HepG2 (cell line): ENCODE measurements around the gene RNF208. TPM values are rescaled to one million over a fixed set of nuclear protein-coding genes. Genes with fewer than 3 reads are reported as not detected.
A peak's percentile ranks its signal among the peaks of the same experiment; 100 is the strongest.

Experiments used
- ATAC-seq: fragments of 200-7000 bp; cut with Tn5 transposase; 3 replicates; pipeline ENCODE4 v1.9.1; 2020; ENCODE audit warnings: mild to moderate bottlenecking, moderate library complexity
- BruUV-seq: library from RNA; stranded (reverse); fragments of 400-500 nt; replicated peaks from 2 replicates; lab custom pipeline; 2021; lab: Mats Ljungman, UMichigan
- CTCF ChIA-PET: fragments of 300-600 bp; formaldehyde crosslinking; extraction: SDS; loops from one replicate; lab custom pipeline; 2021; ENCODE audit warnings: low total read pairs, inconsistent platforms, low intra/inter-chr PET ratio; lab: Yijun Ruan, JAX
- POLR2A ChIA-PET: fragments of 350-600 bp; sonication (Branson Sonifier 250); formaldehyde crosslinking; loops from one replicate; lab custom pipeline; 2020; ENCODE audit warnings: antibody characterized with exemption, inconsistent platforms; lab: Yijun Ruan, JAX
- DNase-seq: peaks from one replicate; pipeline ENCODE4 v3.0.0-alpha.2; 2015; ENCODE audit warnings: low spot score
- FAIRE-seq: peaks from 3 replicates; lab custom pipeline; 2011; peaks lifted over from hg19 to GRCh38; lab: Jason Lieb, UNC
- H2AFZ ChIP-seq: one replicate; pipeline ENCODE4 v1.6.1; 2011; ENCODE audit warnings: low read length, inconsistent platforms
- H3K27ac ChIP-seq: fragments of 300-600 bp; 3 replicates; pipeline ENCODE4 v1.8.0; 2011; ENCODE audit warnings: mixed run types, mild to moderate bottlenecking, mixed read lengths, low read length, inconsistent platforms; ENCODE audit not compliant: insufficient read depth; ENCODE audit errors: extremely low read length
- H3K27me3 ChIP-seq, 2 experiments: fragments of 200-600 bp in 1 of 2; 2 replicates in 1 of 2; 3 replicates in 1 of 2; pipeline versions ENCODE4 v1.6.0 to v1.8.0; 2011; ENCODE audit warnings: low read length in 2 of 2, mild to moderate bottlenecking in 2 of 2, moderate library complexity in 2 of 2, inconsistent platforms in 1 of 2; ENCODE audit not compliant: insufficient read depth in 2 of 2, control insufficient read depth in 1 of 2
- H3K36me3 ChIP-seq, 2 experiments: fragments of 200-600 bp in 1 of 2; replicated peaks in 1 of 2; 2 replicates in 1 of 2; 3 replicates in 1 of 2; pipeline versions ENCODE4 v1.5.1 to v1.8.0; 2011; ENCODE audit warnings: low read length in 2 of 2, inconsistent platforms in 1 of 2; ENCODE audit not compliant: insufficient read depth in 2 of 2, control insufficient read depth in 1 of 2
- H3K4me1 ChIP-seq: 2 replicates; pipeline ENCODE4 v1.5.1; 2012; ENCODE audit warnings: low read length, inconsistent platforms; ENCODE audit not compliant: insufficient read depth
- H3K4me2 ChIP-seq: 2 replicates; pipeline ENCODE4 v1.6.0; 2011; ENCODE audit warnings: low read depth, low read length, inconsistent platforms
- H3K4me3 ChIP-seq, 3 experiments: fragments of 200-600 bp in 1 of 3; sonication (generic), shearing (Covaris generic) in 1 of 3; replicated peaks in 1 of 3; 2 replicates each; pipeline ENCODE4 v1.5.1; 2011 to 2016; ENCODE audit warnings: low read length in 3 of 3, inconsistent platforms in 2 of 3, low read depth in 2 of 3, mild to moderate bottlenecking in 2 of 3, control low read depth in 1 of 3, mixed read lengths in 1 of 3; ENCODE audit not compliant: insufficient read depth in 1 of 3
- H3K79me2 ChIP-seq: one replicate; pipeline ENCODE4 v1.6.1; 2011; ENCODE audit warnings: low read length, inconsistent platforms; ENCODE audit not compliant: insufficient read depth
- H3K9ac ChIP-seq: 2 replicates; pipeline ENCODE4 v1.6.0; 2011; ENCODE audit warnings: mild to moderate bottlenecking, low read depth, low read length, inconsistent platforms; ENCODE audit not compliant: insufficient read depth
- H3K9me3 ChIP-seq: 2 replicates; pipeline ENCODE4 v1.5.1; 2012; ENCODE audit warnings: mild to moderate bottlenecking, low read length
- H4K20me1 ChIP-seq: 2 replicates; pipeline ENCODE4 v1.6.0; 2011; ENCODE audit warnings: inconsistent platforms, mild to moderate bottlenecking, low read length, moderate library complexity; ENCODE audit not compliant: insufficient read depth
- AHR ChIP-seq: IDR thresholded peaks from 2 replicates; pipeline ENCODE4 v1.6.1; 2018; ENCODE audit warnings: missing genetic modification reagents, missing compliant biosample characterization
- ELF4 ChIP-seq: sonication (generic); formaldehyde crosslinking; IDR thresholded peaks from 2 replicates; pipeline ENCODE4 v1.5.0; 2020; ENCODE audit warnings: missing genetic modification reagents, mild to moderate bottlenecking, moderate library complexity, borderline replicate concordance
- GTF2F1 ChIP-seq: fragments of 150-350 bp; IDR thresholded peaks from 2 replicates; pipeline ENCODE4 v1.6.1; 2014; ENCODE audit warnings: low read length
- MXI1 ChIP-seq: IDR thresholded peaks from 3 replicates; pipeline ENCODE4 v1.6.1; 2012; ENCODE audit warnings: low read depth, low read length, inconsistent platforms, borderline replicate concordance
- NFKBIZ ChIP-seq: IDR thresholded peaks from 2 replicates; pipeline ENCODE4 v1.6.1; 2018; ENCODE audit warnings: missing genetic modification reagents, missing compliant biosample characterization
- PHB2 ChIP-seq: fragments of 450-650 bp; IDR thresholded peaks from 2 replicates; pipeline ENCODE4 v1.6.1; 2018; ENCODE audit not compliant: partially characterized antibody
- RAD51 ChIP-seq: fragments of 450-650 bp; IDR thresholded peaks from 2 replicates; pipeline ENCODE4 v1.6.1; 2016; ENCODE audit warnings: borderline replicate concordance
- SMAD9 ChIP-seq: sonication (generic); formaldehyde crosslinking; IDR thresholded peaks from 2 replicates; pipeline ENCODE4 v1.5.1; 2020; ENCODE audit warnings: mild to moderate bottlenecking, missing genetic modification reagents
- SP4 ChIP-seq: sonication (generic); formaldehyde crosslinking; IDR thresholded peaks from 2 replicates; pipeline ENCODE4 v1.8.1; 2023; ENCODE audit warnings: mild to moderate bottlenecking, missing genetic modification reagents
- TARDBP ChIP-seq: sonication (generic); formaldehyde crosslinking; IDR thresholded peaks from 2 replicates; pipeline ENCODE4 v1.8.0; 2022; ENCODE audit warnings: mild to moderate bottlenecking, missing genetic modification reagents
- ZNF12 ChIP-seq: sonication (generic); formaldehyde crosslinking; IDR thresholded peaks from 2 replicates; pipeline ENCODE4 v1.5.0; 2020; ENCODE audit warnings: missing genetic modification reagents
- ZNF225 ChIP-seq: sonication (generic); formaldehyde crosslinking; IDR thresholded peaks from 2 replicates; pipeline ENCODE4 v1.4.0; 2020; ENCODE audit warnings: mild to moderate bottlenecking, missing genetic modification reagents
- ZNF446 ChIP-seq: sonication (generic); formaldehyde crosslinking; IDR thresholded peaks from 2 replicates; pipeline ENCODE4 v1.5.0; 2020; ENCODE audit warnings: mild to moderate bottlenecking, missing genetic modification reagents
- ZNF562 ChIP-seq: sonication (generic); formaldehyde crosslinking; IDR thresholded peaks from 2 replicates; pipeline ENCODE4 v1.8.0; 2022; ENCODE audit warnings: missing genetic modification reagents, borderline replicate concordance
- ZNF773 ChIP-seq: sonication (generic); formaldehyde crosslinking; IDR thresholded peaks from 2 replicates; pipeline ENCODE4 v1.4.0; 2020; ENCODE audit warnings: missing genetic modification reagents, borderline replicate concordance
- WGBS: methylation state at CpG from one replicate; pipeline ENCODE4 v1.1.6; 2017; ENCODE audit warnings: low lambda C conversion rate; 5-methylcytosine and 5-hydroxymethylcytosine counted together
- in situ Hi-C: cut with HindIII; loops from 2 replicates; pipeline ENCODE4 v1.10.0; 2017; ENCODE audit warnings: low pct_unique_long_range_greater_than_20kb; ENCODE audit not compliant: extremely low pct_ligation_motif_present
- intact Hi-C: fragments of 100-400 bp; cut with micrococcal nuclease; formaldehyde crosslinking; loops from one replicate; pipeline ENCODE4 v1.10.0; 2022; ENCODE audit not compliant: unreplicated experiment
- polyA plus RNA-seq, 8 experiments: library from polyadenylated mRNA; depleted of rRNA in 3 of 8; stranded (reverse) in 7 of 8; unstranded in 1 of 8; fragments of >200 nt; fragmentation: Illumina TruSeq in 4 of 8; extraction: Trizol in 4 of 8; gene quantifications; 2 replicates each; pipeline versions ENCODE4 v1.2.1 to v1.2.3, GENCODE V29; 2011 to 2016; ENCODE audit warnings: low read depth in 4 of 8, missing spikeins in 1 of 8, mixed read lengths in 1 of 8; ENCODE audit not compliant: insufficient read depth in 1 of 8
- total RNA-seq, 5 experiments: library from RNA; depleted of rRNA; stranded (reverse); fragments of >200 nt; fragmentation: Illumina TruSeq; extraction: Trizol; gene quantifications; 2 replicates each; pipeline ENCODE4 v1.2.3, GENCODE V29; 2016; ENCODE audit warnings: low read depth in 1 of 5
- TF ChIP-seq, protein P1 (sequence below): IDR thresholded peaks from 2 replicates; pipeline ENCODE4 v1.6.1; 2016
- TF ChIP-seq, protein P2 (sequence below): sonication (generic); formaldehyde crosslinking; conservative IDR thresholded peaks from 2 replicates; pipeline ENCODE4 v1.8.0; 2022; ENCODE audit warnings: low read depth, missing genetic modification reagents
- TF ChIP-seq, protein P3 (sequence below): sonication (generic); formaldehyde crosslinking; IDR thresholded peaks from 2 replicates; pipeline ENCODE4 v1.5.0; 2020; ENCODE audit warnings: missing genetic modification reagents
- TF ChIP-seq, protein P4 (sequence below): IDR thresholded peaks from 2 replicates; pipeline ENCODE4 v1.6.1; 2016; ENCODE audit warnings: control low read depth
- TF ChIP-seq, protein P5 (sequence below), 2 experiments: fragments of 450-650 bp in 1 of 2; sonication (generic) in 1 of 2; formaldehyde crosslinking; IDR thresholded peaks; 2 replicates each; pipeline versions ENCODE4 v1.5.0 to v1.8.0; 2020 to 2022; ENCODE audit warnings: mild to moderate bottlenecking in 1 of 2, missing genetic modification reagents in 1 of 2

The RNF208 gene
- total and polyA plus RNA-seq, 2 of the 13 experiments (the other 11 are each of a cell fraction or from before 2014, with no cell fraction given) = 1.6 to 2.1 TPM

DNA sequence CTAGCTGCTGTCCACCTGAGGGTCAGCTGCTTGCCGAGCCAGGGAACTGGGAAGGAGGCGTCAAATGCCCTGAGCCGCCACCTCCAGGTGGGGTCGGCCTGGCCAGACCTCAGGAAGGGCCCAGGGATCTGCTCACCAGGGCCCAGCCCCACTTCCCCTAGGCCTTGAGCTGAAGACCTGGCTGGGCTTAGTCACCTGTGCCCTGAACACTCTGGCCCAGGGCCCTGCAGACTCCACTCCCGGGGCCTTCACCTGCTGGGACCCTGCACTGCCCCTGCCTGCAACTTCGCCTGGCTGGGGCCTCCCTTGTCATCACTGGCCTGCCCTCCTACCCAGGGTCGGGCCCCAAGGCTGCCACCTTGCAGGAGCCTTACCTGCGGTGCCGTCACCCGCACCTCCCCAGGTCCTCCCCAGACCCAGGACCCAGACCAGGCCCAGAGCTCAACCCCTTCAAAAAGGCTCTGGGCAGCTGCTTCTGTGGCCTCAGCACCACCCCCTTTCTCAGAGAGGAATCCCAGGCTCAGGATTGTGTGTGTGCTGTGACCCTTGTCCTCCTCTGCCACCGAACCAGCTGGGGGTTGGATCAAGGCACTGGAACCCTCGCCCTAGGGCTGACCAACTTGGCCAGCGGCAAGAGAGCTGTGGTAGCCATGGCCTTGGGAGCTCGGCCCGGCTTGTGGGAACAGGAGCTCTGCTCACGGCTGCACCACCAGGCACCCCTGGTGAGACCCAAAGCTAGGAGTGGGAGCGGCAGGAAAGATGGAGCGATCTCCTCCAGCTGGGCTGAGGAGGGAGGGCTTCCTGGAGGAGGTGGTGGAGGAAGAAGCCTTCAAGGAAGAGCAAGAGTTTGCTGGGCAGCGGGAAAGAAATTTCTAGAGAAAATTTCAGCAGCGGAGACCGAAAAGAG lies 31.9 kb upstream of the RNF208 start:
- Histone ChIP-seq H3K9me3 (no peaks in the 10 kb centered on the region), H2AFZ (no peak overlapping the region), H3K4me2 (peak overlapping the region; percentile 79), H3K4me3 (peak overlapping the region; percentile 90 to 91 (median 91)), H3K27me3 (no peaks in the 10 kb centered on the region; a peak in 1 of 5 replicates), H3K4me1 (peaks cover 66% of the 10 kb centered on the region), H3K79me2 (peaks cover 18% of the 10 kb centered on the region), H3K36me3 (peaks cover 9 to 13% of the 10 kb centered on the region in 2 experiments; a peak in 4 of 5 replicates), H4K20me1 (no peaks in the 10 kb centered on the region), H3K9ac (peak overlapping the region; percentile 86), H3K27ac (peak overlapping the region; percentile 80)
- ChIA-PET POLR2A (interaction anchor here (0.8 to 14.2 kb wide), 18 partner anchors 11 to 198 kb away, joined by 3 to 317 read pairs (median 4); partner anchors contain the start of genes ANAPC2, ENTPD8, EXD3 and NOXA1), CTCF (no interaction called here)
- WGBS = 2% methylated on average over 11 of the region's 21 CpGs
- DNase-seq (no peak), ATAC-seq (peak; percentile 46), FAIRE-seq (no peak)
- no TSS peak for BruUV-seq
- in situ Hi-C loops (no loop called here), intact Hi-C loops (no loop called here)
- TF ChIP-seq MXI1 (no peak), SMAD9 (no peak), ELF4 (CRISPR knock-in tag) (no peak), RAD51 (no peak), TARDBP (CRISPR knock-in tag) (peak; percentile 35; the same call in 1 of the 2 replicates), SP4 (CRISPR knock-in tag) (no peak), ZNF12 (CRISPR knock-in tag) (no peak), ZNF225 (no peak), GTF2F1 (no peak), ZNF773 (CRISPR knock-in tag) (no peak), PHB2 (no peak), NFKBIZ (CRISPR knock-in tag) (no peak), ZNF562 (CRISPR knock-in tag) (no peak), AHR (CRISPR knock-in tag) (no peak), ZNF446 (CRISPR knock-in tag) (no peak)
- TF ChIP-seq, protein P1, sequence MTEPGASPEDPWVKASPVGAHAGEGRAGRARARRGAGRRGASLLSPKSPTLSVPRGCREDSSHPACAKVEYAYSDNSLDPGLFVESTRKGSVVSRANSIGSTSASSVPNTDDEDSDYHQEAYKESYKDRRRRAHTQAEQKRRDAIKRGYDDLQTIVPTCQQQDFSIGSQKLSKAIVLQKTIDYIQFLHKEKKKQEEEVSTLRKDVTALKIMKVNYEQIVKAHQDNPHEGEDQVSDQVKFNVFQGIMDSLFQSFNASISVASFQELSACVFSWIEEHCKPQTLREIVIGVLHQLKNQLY = no peak
- TF ChIP-seq, protein P2, sequence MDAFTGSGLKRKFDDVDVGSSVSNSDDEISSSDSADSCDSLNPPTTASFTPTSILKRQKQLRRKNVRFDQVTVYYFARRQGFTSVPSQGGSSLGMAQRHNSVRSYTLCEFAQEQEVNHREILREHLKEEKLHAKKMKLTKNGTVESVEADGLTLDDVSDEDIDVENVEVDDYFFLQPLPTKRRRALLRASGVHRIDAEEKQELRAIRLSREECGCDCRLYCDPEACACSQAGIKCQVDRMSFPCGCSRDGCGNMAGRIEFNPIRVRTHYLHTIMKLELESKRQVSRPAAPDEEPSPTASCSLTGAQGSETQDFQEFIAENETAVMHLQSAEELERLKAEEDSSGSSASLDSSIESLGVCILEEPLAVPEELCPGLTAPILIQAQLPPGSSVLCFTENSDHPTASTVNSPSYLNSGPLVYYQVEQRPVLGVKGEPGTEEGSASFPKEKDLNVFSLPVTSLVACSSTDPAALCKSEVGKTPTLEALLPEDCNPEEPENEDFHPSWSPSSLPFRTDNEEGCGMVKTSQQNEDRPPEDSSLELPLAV (CRISPR knock-in tag) = no peak
- TF ChIP-seq, protein P3, sequence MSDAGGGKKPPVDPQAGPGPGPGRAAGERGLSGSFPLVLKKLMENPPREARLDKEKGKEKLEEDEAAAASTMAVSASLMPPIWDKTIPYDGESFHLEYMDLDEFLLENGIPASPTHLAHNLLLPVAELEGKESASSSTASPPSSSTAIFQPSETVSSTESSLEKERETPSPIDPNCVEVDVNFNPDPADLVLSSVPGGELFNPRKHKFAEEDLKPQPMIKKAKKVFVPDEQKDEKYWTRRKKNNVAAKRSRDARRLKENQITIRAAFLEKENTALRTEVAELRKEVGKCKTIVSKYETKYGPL (CRISPR knock-in tag) = no peak
- TF ChIP-seq, protein P4, sequence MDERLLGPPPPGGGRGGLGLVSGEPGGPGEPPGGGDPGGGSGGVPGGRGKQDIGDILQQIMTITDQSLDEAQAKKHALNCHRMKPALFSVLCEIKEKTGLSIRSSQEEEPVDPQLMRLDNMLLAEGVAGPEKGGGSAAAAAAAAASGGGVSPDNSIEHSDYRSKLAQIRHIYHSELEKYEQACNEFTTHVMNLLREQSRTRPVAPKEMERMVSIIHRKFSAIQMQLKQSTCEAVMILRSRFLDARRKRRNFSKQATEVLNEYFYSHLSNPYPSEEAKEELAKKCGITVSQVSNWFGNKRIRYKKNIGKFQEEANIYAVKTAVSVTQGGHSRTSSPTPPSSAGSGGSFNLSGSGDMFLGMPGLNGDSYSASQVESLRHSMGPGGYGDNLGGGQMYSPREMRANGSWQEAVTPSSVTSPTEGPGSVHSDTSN (CRISPR knock-in tag) = no peak
- TF ChIP-seq, protein P5, sequence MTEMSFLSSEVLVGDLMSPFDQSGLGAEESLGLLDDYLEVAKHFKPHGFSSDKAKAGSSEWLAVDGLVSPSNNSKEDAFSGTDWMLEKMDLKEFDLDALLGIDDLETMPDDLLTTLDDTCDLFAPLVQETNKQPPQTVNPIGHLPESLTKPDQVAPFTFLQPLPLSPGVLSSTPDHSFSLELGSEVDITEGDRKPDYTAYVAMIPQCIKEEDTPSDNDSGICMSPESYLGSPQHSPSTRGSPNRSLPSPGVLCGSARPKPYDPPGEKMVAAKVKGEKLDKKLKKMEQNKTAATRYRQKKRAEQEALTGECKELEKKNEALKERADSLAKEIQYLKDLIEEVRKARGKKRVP (CRISPR knock-in tag; IDR thresholded peaks at IDR 0.05) = no peak
